HG03565 (cell line): ENCODE results near the gene JAK1.
A peak's percentile ranks its signal among the peaks of the same experiment; 100 is the strongest.
"Not testable (repeated sequence)": the region's sequence is repeated elsewhere in the genome, so short reads cannot be mapped to it uniquely, and the experiment has no call there.

Experiments
- ATAC-seq: cut with Tn5 transposase; IDR thresholded peaks from one replicate; pipeline ENCODE4 v1.9.1; 2021; ENCODE audit warnings: mild to moderate bottlenecking, moderate library complexity; ENCODE audit not compliant: unreplicated experiment

Gene JAK1

DNA sequence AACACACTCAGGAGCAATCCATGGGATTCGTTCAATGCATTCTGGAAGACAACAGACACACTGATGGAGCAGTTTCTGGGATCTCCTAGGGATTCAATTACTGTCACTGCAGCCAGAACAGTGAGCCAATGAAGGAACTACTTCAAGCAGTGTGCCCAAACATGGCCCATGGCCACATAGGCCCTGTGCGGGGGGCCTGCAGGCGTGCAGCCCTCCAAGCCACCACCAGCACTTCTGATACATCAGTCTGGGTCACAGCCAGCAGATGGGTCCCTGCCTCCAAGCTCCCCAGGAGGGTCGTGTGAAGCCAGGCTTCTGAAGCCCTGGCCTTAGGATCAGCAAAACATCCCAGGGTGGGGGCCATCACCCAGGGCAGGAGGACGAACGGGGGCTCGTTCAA, 122.2 kb downstream of the JAK1 start:
- no peak for ATAC-seq

DNA sequence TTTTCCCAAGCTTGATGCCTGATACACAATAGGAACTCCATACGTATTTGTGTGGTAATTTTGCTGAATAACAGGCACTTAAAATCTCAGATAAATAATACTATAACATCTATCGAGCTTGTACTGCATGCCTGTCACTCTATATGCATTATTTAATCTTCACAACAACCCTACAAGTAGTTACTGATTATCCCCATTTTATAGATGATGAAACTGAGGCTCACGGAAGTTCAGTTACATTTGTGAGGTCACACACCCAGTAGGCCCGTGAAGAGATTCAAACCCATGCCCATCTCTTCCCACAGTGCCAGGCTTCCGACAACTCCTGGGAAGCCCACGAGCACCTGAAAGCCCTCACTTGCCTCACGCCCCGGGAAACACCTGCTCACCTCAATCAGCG, 122.7 kb downstream of the JAK1 start:
- no peak for ATAC-seq

DNA sequence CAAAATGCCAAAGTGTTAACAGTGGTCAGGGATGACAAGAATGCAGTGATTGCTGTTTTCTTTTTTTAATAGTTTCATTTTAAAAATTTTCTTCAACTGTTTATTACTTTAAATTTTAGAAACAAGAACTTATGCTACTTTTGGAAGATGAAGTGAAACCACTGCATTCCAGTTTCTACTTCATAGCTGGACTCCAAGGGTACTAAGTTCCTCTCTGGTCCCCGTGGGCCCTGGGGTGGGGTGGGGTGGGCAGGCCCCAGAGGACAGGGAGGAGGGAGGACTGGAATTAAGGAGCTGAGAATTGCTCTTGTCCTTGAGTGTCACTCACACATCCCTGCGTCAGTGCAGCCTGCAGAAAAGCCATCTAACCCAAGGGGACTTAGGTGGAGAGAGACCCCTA, 124.1 kb downstream of the JAK1 start:
- ATAC-seq: no peak

DNA sequence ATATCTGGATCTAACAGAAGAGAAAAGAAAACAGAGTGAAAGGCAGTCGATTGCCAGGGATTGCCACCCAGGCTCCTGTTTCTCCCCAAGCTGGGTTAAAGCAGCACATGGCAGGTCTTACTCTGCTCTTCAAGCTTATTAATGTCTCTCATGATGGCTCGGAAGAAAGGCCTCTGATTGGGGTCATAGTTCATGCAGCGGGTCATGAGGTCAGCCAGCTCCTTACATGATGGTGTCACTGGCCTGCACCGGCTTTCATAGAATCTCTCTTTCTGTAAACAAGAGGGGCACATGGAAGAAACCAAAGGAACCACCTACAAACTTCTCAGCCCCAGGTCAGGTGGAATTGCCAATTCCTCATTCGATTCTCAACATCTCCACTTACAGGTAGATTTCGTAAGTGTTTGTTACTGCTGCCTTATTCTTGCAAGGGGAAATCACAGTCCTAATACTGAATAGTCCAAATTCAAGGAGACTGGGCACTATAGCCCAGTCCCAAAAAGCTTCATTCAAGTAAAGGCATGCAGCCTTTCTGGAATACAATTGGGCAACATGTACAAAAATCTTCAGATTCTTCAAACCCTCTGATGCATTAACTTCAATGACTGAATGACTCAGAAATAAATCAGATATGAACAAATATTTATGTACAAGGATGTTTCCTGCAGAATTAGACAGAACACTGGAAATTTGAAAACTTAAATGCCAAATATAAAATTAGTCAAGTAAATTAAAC, 124.9 kb downstream of the JAK1 start:
- no peak for ATAC-seq

DNA sequence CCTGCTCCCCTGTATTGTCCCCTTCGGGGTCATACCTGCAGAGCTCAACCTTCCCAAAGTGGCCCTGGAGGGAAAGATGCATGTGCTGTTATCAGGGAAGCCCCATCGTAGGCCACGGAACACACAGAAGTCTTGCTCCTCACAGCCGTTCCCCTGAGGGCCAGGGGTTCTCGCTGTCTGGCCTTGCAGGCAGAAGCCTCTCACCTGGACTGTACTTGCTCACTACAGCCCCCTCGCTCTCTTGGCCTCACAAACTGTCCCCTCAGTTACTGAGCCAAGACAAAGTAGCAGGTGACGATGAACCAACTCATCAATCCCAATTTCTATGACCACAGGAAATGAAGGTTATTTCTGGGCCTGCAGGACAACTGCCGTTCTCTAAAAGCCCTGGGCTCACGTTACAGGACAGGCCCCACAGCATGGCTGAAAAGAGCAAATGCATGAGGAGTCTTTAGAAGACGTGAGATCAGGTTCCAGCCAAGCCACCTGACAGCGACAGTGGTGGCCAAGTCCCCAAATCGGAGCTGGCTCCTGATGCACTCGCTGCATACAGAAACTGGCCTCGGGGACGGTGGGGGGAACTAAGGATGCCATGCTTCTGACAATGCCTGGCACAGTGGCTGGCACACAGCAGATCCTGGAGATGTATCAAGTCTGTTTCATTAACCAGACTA, 126.5 kb downstream of the JAK1 start:
- ATAC-seq: no peak

DNA sequence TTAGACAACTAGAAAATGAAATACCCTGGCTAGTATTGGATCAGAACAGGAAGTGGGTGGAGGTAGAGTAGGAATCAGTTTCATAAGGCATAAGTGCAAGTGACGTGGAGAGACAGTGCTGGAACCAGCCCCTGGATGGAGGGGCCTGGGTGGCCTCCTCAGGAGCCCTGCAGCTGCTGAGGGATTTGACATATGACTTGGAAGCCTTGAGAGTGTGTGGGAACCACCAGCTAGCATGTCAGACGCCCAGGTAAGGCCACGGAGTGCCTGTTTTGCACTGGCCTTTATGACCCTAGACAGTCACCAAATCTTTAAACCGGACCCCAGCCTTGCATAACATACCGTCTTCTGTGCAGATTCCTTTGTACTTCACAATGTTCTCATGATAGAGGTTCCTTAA, 127.1 kb downstream of the JAK1 start:
- no peak for ATAC-seq

DNA sequence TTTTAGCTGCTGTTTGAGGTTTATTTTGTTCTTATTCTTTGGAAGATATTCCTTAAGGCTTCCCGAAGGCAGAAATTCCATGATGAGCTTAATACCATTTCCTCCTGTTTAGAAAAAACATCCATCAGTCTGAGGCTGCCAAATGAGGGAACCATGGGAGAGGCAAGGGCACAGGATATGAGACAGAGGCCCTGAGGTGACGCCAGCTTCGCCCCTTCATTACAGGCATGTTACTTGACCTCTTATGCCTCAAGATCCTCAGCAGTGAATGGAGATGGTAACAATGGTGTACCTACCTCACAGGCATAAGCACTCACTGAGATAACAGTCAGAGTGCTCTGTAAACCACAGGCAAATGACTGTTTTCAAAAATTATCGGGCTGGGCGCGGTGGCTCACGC, 127.9 kb downstream of the JAK1 start:
- ATAC-seq: no peak

DNA sequence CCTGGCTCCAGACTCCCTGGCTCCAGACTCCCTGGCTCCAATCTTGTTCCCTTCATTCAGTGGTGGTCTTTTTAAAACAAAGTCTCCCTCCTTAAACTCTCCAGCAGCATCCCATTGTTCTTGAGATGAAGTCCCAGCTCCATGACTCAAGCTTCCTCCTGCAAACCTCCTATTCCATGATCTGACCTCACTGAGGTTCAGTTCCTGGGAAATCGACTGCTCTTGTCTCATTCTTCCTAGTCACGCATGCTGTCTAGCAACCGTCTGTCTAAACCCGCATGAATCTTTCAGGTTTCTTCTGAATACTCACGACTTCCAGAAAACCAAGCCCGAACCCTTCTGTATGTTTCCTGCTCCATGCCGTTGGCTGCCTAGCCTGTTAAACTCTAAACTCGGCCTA, 129.5 kb downstream of the JAK1 start:
- ATAC-seq: no peak

DNA sequence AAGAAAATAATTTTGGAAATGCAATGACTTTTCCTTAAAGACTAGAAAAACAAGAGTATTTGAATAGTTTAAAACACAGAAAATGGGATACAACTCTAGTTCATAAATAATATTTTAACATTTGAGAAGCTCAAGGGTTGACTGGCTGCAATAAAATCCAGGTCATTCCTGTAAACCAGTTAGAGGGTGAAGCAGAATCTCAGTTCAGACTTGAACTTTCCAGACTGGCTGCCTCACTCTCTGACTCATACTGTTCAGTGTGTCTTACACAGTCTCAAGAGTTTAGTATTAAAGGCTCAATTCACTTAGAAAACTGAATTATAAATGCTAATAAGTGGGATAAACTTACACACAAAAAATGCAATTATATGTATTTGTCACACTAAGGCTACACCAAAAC, 131.6 kb downstream of the JAK1 start:
- no peak for ATAC-seq

DNA sequence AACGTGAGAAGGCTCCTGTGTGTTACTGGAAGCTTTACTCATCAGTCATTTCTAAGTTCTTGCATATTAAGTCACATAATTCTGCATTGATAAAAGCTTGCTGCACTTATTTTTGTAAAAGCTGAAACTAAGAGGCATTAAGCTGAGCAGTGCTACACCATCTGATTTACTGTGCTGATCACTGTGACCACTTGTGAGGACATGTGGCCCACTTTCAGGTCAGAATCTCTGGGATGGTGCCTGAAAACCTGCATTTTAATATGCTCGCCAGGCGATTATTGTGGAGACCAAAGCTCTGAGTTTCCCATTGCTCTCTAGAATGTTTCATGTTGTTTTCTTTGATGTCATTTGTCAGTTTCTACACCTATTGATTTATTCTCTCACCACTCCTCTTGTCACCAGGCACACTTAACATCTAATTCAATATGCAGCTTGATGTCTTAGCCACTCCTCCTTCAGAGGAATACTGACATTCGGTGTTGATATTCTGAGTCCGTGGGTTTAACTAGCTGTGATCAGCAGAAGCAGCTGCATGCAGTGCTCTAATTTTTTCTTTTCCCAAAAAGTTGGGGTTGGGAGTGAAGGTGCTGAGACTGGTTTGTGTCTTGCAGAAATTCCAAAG, 136.2 kb downstream of the JAK1 start:
- ATAC-seq: no peak

DNA sequence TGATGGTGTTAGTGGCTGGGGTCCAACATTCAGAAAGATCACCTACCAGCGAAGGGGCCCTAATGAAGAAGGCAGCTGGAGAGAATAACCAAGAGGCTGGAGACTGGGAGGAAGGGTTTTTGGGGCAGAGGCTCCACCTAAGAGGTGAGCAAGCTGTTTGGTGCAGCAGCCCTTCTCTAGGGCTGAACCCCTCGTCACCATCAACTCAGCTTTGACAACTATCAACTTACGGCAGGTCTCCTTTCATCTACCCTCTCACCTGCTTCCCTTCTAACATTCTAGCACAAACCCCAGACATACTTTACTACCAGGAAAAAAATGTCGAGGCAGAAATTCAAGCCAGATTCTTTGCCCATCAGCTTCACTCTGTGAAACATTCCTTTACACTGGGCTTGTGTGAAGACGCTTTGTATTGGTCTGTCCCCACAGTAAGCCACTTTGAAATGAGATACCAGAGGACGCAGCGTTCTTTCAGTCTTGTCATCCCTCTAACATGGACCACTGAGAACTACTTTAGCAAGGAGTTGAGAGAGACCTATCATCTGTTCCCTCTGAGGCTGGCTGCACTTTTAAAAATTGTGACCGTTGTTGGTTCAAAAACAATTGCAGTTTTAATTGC, 136.8 kb downstream of the JAK1 start:
- no peak for ATAC-seq

DNA sequence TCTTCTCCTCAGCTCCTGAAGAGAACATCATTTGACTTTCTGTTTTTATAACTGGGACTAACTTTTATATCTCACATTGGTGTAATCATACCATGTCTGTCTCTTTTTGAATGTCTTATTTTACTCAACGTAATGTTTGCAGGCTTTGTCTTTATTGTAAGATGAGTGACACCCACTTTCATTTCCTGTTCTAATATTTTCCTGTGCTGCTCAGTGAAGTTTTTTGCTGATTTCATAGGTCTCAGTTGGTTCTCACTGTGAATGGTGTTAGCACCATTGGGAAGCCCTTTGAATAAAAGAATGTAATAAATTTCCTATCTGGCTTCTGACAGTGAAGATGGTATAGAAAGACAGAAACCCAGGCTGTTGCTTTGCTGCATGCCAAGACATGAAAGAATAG, 137.5 kb downstream of the JAK1 start:
- no peak for ATAC-seq

DNA sequence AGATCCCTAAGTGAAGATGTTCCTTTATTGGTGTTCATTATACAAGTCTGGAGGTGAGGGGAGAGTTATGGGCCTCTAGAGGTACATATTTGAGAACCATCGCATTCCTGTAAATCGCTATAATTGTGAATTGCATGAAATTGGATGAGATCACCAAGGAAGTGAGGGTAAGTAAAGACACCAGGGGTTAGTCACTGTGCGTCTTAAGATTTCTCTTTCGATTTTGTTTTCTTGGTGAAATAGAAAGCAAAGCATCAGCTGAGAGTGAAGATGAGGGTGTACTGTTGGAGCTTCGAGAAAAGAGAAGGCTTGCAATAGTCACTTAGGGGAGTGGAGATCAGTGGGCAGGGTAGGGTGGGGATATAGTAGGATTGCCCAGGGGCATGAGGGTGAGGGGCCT, 139.4 kb downstream of the JAK1 start:
- no peak for ATAC-seq

DNA sequence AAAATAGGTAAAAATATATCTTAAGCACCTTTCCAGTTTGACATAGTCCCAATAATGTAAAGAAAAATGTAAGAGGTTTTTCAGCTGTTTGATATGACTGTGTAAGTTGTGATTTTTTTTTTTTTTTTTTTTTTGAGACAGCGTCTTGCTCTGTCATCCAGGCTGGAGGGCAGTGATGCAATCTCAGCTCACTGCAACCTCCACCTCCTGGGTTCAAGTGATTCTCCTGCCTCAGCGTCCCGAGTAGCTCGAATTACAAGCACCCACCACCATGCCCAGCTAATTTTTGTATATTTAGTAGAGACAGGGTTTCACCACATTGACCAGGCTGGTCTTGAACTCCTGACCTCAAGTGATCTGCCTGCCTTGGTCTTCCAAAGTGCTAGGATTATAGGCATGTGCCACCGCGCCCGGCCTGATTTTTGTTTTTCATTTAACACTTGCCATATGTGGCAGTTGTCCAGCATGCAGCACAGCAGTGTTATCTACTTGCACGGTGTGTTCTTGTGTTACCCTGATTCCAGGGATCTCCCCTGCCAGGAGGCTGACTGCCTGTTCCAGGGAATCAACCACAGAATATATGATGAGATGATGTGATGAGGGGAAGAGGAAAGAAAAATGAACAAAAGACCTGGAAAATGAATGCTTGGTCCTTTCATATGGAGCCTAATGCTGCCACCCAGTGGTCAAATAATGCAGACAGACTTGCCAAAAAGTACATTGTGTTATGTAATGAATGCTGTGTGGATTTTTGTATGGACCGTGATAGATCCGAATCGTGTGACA, 142.5 kb downstream of the JAK1 start:
- peak; percentile 46 for ATAC-seq

DNA sequence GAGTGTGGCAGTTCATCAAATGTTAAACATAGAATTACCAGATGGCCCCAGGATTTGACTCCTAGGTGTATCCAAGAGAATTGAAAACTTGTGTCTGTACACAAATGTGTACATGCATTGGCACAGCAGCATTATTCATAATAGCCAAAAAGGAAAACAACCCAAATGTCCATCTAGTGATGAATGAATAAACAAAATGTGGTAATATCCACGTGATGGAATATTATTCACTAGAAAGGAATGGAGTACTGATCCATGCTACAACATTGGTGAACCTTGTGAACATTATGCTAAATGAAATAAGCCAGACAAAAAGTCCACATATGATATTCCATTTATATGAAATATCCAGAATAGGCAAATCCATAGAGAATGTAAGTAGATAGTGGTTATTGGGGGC, 143.7 kb downstream of the JAK1 start:
- no peak for ATAC-seq

DNA sequence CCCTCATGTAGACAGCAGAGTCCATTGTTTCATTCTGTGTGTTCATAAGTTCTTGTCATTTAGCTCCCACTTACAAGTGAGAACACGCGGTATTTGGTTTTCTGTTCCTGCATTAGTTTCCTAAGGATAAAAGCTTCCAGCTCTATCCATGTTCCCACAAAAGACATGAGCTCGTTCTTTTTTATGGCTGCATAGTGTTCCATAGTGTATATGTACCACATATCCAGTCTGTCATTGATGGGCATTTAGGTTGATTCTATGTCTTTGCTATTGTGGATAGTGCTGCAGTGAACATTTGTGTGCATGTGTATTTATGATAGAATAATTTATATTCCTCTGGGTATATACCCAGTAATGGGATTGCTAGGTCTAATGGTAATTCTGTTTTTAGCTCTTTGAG, 145.8 kb downstream of the JAK1 start:
- ATAC-seq: not testable (repeated sequence)

DNA sequence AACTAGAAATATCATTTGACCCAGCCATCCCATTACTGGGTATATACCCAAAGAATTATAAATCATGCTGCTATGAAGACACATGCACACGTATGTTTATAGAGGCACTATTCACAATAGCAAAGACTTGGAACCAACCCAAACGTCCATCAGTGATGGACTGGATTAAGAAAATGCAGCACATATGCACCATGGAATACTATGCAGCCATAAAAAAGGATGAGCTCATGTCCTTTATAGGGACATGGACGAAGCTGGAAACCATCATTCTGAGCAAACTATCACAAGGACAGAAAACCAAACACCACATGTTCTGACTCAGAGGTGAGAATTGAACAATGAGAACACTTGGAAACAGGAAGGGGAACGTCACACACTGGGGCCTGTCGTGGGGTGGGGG, 149.0 kb downstream of the JAK1 start:
- not testable (repeated sequence) for ATAC-seq

DNA sequence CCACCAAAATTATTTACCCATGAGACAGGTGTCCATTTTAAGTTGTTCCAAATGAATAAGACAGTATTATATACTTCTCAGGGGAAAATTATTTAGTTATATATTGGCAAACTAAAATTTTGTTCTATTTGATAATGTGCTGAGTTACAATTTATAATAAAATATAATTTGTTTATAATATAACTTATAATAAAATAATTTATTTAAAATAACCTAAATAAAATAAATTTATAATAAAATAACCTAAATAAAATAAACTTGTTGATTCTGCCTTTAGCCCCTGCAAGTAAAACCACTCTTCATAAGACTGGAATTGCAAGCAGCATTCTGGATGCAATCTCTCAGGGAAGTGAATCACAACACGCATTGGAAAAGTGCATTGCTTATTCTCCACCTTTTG, 151.9 kb downstream of the JAK1 start:
- no peak for ATAC-seq

DNA sequence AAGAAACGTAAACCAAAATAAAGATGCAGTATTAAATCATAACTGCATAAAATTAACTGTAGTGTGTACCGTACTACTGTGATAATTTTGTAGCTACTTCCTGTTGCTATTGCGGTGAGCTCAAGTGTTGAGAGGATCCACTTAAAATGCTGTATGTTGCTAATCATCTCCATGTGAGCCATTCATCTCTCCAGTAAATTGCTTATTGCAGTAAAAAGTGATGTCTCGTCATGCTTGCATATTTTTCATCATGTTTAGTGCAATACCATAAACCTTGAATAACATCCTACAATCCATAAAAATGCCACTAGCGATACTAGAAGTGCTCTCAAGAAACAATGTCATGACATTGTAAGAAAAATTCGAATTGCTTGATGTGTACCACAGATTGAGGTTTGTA, 155.2 kb downstream of the JAK1 start:
- ATAC-seq: no peak

DNA sequence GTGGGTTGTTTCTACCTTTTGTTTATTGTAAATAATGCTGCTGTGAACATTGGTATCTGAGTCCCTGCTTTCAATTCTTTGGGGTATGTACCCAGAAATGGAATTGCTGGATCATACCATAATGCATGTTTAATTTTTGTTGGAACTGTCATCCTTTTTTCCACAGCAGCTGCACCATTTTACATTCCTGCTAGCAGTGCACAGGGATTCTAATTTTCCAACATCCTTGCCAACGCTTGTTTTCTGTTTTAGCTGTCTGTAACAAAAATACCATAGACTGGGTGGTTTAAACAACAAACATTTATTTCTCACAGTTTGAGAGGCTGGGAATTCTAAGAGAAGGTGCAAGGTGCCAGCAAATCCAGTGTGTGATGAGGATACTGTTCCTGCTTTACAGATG, 156.3 kb downstream of the JAK1 start:
- no peak for ATAC-seq

DNA sequence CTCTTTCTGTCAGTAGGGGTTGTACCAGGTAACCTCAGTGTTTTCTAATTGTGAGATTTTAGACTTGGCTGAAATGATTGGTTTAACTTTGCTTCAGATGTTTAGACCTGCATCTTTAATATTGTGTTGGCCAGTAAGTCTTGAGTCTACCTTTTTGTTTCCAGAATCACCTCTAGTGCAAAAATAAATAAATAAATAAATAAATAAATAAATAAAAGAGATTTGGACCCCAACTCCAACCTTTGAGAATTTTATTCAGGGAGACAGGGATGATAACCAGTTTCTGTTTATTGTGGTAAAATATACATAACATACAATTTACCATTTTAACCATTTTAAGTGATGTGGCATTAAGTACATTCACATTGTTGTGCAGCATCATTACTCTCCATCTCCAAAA, 157.0 kb downstream of the JAK1 start:
- no peak for ATAC-seq
